ENCODE results near the gene SLC6A1.
A peak's percentile ranks its signal among the peaks of the same experiment; 100 is the strongest.

Gene SLC6A1

DNA sequence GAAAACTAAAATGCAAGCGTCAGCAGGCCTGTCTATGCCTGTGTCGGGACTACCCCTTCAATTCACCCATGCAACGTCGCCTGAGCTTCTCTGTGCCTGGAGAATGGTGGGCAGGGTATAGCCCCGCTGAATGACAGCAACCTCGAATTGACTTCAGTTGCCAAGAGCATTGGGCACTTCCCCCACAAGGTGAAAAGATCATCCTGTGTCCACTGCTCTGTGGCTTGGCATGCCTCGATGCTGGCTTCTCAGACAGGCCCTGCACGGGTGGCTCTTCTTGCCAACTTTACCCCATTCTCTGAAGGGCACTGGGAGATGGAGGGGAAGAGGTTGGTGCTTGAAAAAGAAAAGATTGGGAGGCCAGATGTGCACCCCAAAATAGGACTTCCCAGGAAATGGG is 3.3 kb downstream of the SLC6A1 start:
- TF ChIP-seq, protein P1, sequence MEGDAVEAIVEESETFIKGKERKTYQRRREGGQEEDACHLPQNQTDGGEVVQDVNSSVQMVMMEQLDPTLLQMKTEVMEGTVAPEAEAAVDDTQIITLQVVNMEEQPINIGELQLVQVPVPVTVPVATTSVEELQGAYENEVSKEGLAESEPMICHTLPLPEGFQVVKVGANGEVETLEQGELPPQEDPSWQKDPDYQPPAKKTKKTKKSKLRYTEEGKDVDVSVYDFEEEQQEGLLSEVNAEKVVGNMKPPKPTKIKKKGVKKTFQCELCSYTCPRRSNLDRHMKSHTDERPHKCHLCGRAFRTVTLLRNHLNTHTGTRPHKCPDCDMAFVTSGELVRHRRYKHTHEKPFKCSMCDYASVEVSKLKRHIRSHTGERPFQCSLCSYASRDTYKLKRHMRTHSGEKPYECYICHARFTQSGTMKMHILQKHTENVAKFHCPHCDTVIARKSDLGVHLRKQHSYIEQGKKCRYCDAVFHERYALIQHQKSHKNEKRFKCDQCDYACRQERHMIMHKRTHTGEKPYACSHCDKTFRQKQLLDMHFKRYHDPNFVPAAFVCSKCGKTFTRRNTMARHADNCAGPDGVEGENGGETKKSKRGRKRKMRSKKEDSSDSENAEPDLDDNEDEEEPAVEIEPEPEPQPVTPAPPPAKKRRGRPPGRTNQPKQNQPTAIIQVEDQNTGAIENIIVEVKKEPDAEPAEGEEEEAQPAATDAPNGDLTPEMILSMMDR (IDR thresholded peaks at IDR 0.05; ENCODE audit: low read depth, low read length), result no peak
- Histone ChIP-seq H3K4me3 (ENCODE audit: low read depth, low read length) (no peak overlapping the region), H3K27me3 (ENCODE audit: insufficient read depth, low read depth, severe bottlenecking) (peaks cover 28% of the 10 kb centered on the region), H3K9me3 (ENCODE audit: severe bottlenecking) (no peaks in the 10 kb centered on the region), H3K36me3 (no peaks in the 10 kb centered on the region), H3K27ac (no peak overlapping the region)
- no peak for DNase-seq

- Histone ChIP-seq H3K36me3 (no peaks in the 10 kb centered on the region), H3K4me3 (ENCODE audit: low read depth, low read length) (no peak overlapping the region), H3K27me3 (ENCODE audit: insufficient read depth, low read depth, severe bottlenecking) (peaks cover 28% of the 10 kb centered on the region), H3K27ac (no peak overlapping the region), H3K9me3 (ENCODE audit: severe bottlenecking) (no peaks in the 10 kb centered on the region)
- TF ChIP-seq, protein P1 (IDR thresholded peaks at IDR 0.05; ENCODE audit: low read depth, low read length), result peak; percentile 17; the same call in 1 of the 2 replicates
- DNase-seq, result no peak
Measured at GRCh38 chr3:10996345-10997013, 3.9 kb downstream of the SLC6A1 start.

GRCh38 chr3:10997196-10997595 is 4.6 kb downstream of the SLC6A1 start:
- peaks cover 28% of the 10 kb centered on the region for H3K27me3 ChIP-seq (ENCODE audit: insufficient read depth, low read depth, severe bottlenecking)
- no peak overlapping the region for H3K27ac ChIP-seq

GRCh38 chr3:10998542-10998941 is 6.0 kb downstream of the SLC6A1 start:
- H3K4me3 ChIP-seq (ENCODE audit: low read depth, low read length), result no peak overlapping the region
- no peaks in the 10 kb centered on the region for H3K9me3 ChIP-seq (ENCODE audit: severe bottlenecking)
- peaks cover 20% of the 10 kb centered on the region for H3K27me3 ChIP-seq (ENCODE audit: insufficient read depth, low read depth, severe bottlenecking)
- no peak for DNase-seq
- TF ChIP-seq, protein P1 (IDR thresholded peaks at IDR 0.05; ENCODE audit: low read depth, low read length), result no peak
- H3K27ac ChIP-seq, result no peak overlapping the region
- H3K36me3 ChIP-seq, result no peaks in the 10 kb centered on the region

More at GRCh38 chr3:10997196-10997595, 4.6 kb downstream of the SLC6A1 start:
- no peak overlapping the region for H3K4me3 ChIP-seq (ENCODE audit: low read depth, low read length)
- H3K9me3 ChIP-seq (ENCODE audit: severe bottlenecking), result no peaks in the 10 kb centered on the region
- TF ChIP-seq, protein P1 (IDR thresholded peaks at IDR 0.05; ENCODE audit: low read depth, low read length), result no peak
- H3K36me3 ChIP-seq, result no peaks in the 10 kb centered on the region
- DNase-seq, result no peak

- H3K4me3 ChIP-seq (ENCODE audit: low read depth, low read length), result no peak overlapping the region
- H3K36me3 ChIP-seq, result no peaks in the 10 kb centered on the region
- no peaks in the 10 kb centered on the region for H3K9me3 ChIP-seq (ENCODE audit: severe bottlenecking)
- H3K27me3 ChIP-seq (ENCODE audit: insufficient read depth, low read depth, severe bottlenecking), result peaks cover 11% of the 10 kb centered on the region
- H3K27ac ChIP-seq, result no peak overlapping the region
- TF ChIP-seq, protein P1 (IDR thresholded peaks at IDR 0.05; ENCODE audit: low read depth, low read length), result no peak
- DNase-seq, result no peak
Measured at GRCh38 chr3:10999221-11000107, 6.9 kb downstream of the SLC6A1 start.
